GM10266 (cell line): ENCODE measurements around the gene RHO.

Experiments used
- DNase-seq: peaks from one replicate; pipeline ENCODE4 v3.0.0; 2012; ENCODE audit errors: extremely low spot score
- CTCF ChIP-seq: IDR thresholded peaks from 2 replicates; pipeline ENCODE4 v1.5.1; 2012; ENCODE audit warnings: mild to moderate bottlenecking, low read depth; ENCODE audit not compliant: control insufficient read depth, insufficient read depth; ENCODE audit errors: missing control alignments

RHO gene

GRCh38 chr3:129530251-129530791, 1.9 kb downstream of the RHO start:
- no peak for DNase-seq
- TF ChIP-seq CTCF = no peak

GRCh38 chr3:129530821-129531220, 2.4 kb downstream of the RHO start:
- no peak for TF ChIP-seq CTCF
- no peak for DNase-seq

- no peak for DNase-seq
Observed at GRCh38 chr3:129531699-129532098, 3.3 kb downstream of the RHO start.

GRCh38 chr3:129532261-129532660, 3.8 kb downstream of the RHO start:
- DNase-seq = no peak
- TF ChIP-seq CTCF = no peak

More at GRCh38 chr3:129531699-129532098, 3.3 kb downstream of the RHO start:
- TF ChIP-seq CTCF = no peak

GRCh38 chr3:129533406-129533805, 5.0 kb downstream of the RHO start:
- no peak for TF ChIP-seq CTCF
- no peak for DNase-seq

GRCh38 chr3:129534428-129535027, 6.1 kb downstream of the RHO start:
- no peak for TF ChIP-seq CTCF
- DNase-seq = no peak

GRCh38 chr3:129535075-129535474, 6.6 kb downstream of the RHO start:
- no peak for TF ChIP-seq CTCF
- no peak for DNase-seq
